Thyroid gland (tissue), 4 donors: ENCODE data around the gene TOMM5.

Experiments
- CTCF ChIP-seq, 6 experiments: fragments of 200-600 bp in 3 of 6; fragments of 450-650 bp in 3 of 6; sonication (generic) in 3 of 6; IDR thresholded peaks; one replicate each; pipeline ENCODE4 v1.5.1; 2016 to 2019; ENCODE audit warnings: antibody characterized with exemption in 6 of 6, mild to moderate bottlenecking in 2 of 6, inconsistent platforms in 1 of 6, moderate library complexity in 1 of 6
- POLR2A ChIP-seq, 2 donors: fragments of 450-650 bp; IDR thresholded peaks; one replicate each; pipeline ENCODE4 v1.6.1; 2017; ENCODE audit warnings: antibody characterized with exemption in 2 of 2, mild to moderate bottlenecking in 2 of 2, moderate library complexity in 1 of 2

- TF ChIP-seq CTCF (IDR thresholded peaks at IDR 0.05): no peak
- no peak for TF ChIP-seq POLR2A (IDR thresholded peaks at IDR 0.05)
Measured at GRCh38 chr9:37596504-37596903, 4.1 kb upstream of the TOMM5 start.
